SK-N-SH treated with all-trans-retinoic acid at 6 μM for 48 hours (cell line): ENCODE data around the gene COL6A2.

Experiments
- ATAC-seq: fragments of 200-7000 bp; cut with Tn5 transposase; 3 replicates; pipeline ENCODE4 v1.9.1; 2020; ENCODE audit warnings: mild to moderate bottlenecking, moderate library complexity
- ARNTL ChIP-seq: fragments of 450-650 bp; formaldehyde crosslinking; IDR thresholded peaks from 2 replicates; pipeline ENCODE4 v1.5.0; 2020; ENCODE audit warnings: low read depth, mild to moderate bottlenecking, moderate library complexity, borderline replicate concordance
- BACH2 ChIP-seq: fragments of 250-450 bp; sonication (Bioruptor Pico); IDR thresholded peaks from 2 replicates; pipeline ENCODE4 v1.9.0; 2021; ENCODE audit warnings: mild to moderate bottlenecking, borderline replicate concordance
- CSDC2 ChIP-seq: fragments of 250-450 bp; sonication (Bioruptor Pico); IDR thresholded peaks from 2 replicates; pipeline ENCODE4 v1.5.0; 2020; ENCODE audit warnings: mild to moderate bottlenecking, moderate library complexity
- ESRRG ChIP-seq: fragments of 250-450 bp; sonication (Bioruptor Pico); IDR thresholded peaks from 2 replicates; pipeline ENCODE4 v1.6.1; 2021; ENCODE audit warnings: mild to moderate bottlenecking
- GLIS3 ChIP-seq: fragments of 250-450 bp; sonication (Bioruptor Pico); IDR thresholded peaks from 2 replicates; pipeline ENCODE4 v1.5.0; 2020; ENCODE audit warnings: mild to moderate bottlenecking, moderate library complexity
- OSR1 ChIP-seq: fragments of 250-450 bp; sonication (Bioruptor Pico); IDR thresholded peaks from 2 replicates; pipeline ENCODE4 v1.8.0; 2022; ENCODE audit warnings: moderate library complexity, mild to moderate bottlenecking, inconsistent platforms
- PPARA ChIP-seq: fragments of 250-450 bp; sonication (Bioruptor Pico); IDR thresholded peaks from 2 replicates; pipeline ENCODE4 v1.5.0; 2020; ENCODE audit warnings: mild to moderate bottlenecking, borderline replicate concordance
- RARB ChIP-seq: fragments of 250-450 bp; sonication (Bioruptor Pico); IDR thresholded peaks from 2 replicates; pipeline ENCODE4 v1.8.0; 2021; ENCODE audit warnings: mild to moderate bottlenecking, moderate library complexity
- SNAI2 ChIP-seq: fragments of 250-450 bp; sonication (Bioruptor Pico); IDR thresholded peaks from 2 replicates; pipeline ENCODE4 v1.5.0; 2020; ENCODE audit warnings: mild to moderate bottlenecking, moderate library complexity
- TOX ChIP-seq: fragments of 250-450 bp; sonication (Bioruptor Pico); IDR thresholded peaks from 2 replicates; pipeline ENCODE4 v1.8.0; 2021; ENCODE audit warnings: mild to moderate bottlenecking, moderate library complexity, borderline replicate concordance
- ZC3H10 ChIP-seq: fragments of 250-450 bp; sonication (Bioruptor Pico); IDR thresholded peaks from 2 replicates; pipeline ENCODE4 v1.5.1; 2021; ENCODE audit warnings: mild to moderate bottlenecking, moderate library complexity
- ZFP30 ChIP-seq: fragments of 450-650 bp; formaldehyde crosslinking; IDR thresholded peaks from 2 replicates; pipeline ENCODE4 v1.5.0; 2022; ENCODE audit warnings: mild to moderate bottlenecking, moderate library complexity
- ZNF565 ChIP-seq: fragments of 450-650 bp; formaldehyde crosslinking; conservative IDR thresholded peaks from 2 replicates; pipeline ENCODE4 v1.5.0; 2020; ENCODE audit warnings: low read depth, mild to moderate bottlenecking, moderate library complexity
- ZNF70 ChIP-seq: fragments of 450-650 bp; formaldehyde crosslinking; IDR thresholded peaks from 2 replicates; pipeline ENCODE4 v1.5.0; 2020; ENCODE audit warnings: mild to moderate bottlenecking, moderate library complexity
- ZNF8 ChIP-seq: fragments of 450-650 bp; formaldehyde crosslinking; IDR thresholded peaks from 2 replicates; pipeline ENCODE4 v1.5.0; 2020; ENCODE audit warnings: mild to moderate bottlenecking, moderate library complexity
- TF ChIP-seq, protein P1 (sequence below): fragments of 250-450 bp; sonication (Bioruptor Pico); IDR thresholded peaks from 2 replicates; pipeline ENCODE4 v1.5.1; 2020; ENCODE audit warnings: low read depth, mild to moderate bottlenecking, moderate library complexity
- TF ChIP-seq, protein P2 (sequence below): fragments of 250-450 bp; sonication (Bioruptor Pico); IDR thresholded peaks from 2 replicates; pipeline ENCODE4 v1.8.0; 2020; ENCODE audit warnings: mild to moderate bottlenecking, moderate library complexity, borderline replicate concordance
- TF ChIP-seq, protein P3 (sequence below): fragments of 250-450 bp; sonication (Bioruptor Pico); IDR thresholded peaks from 2 replicates; pipeline ENCODE4 v1.5.0; 2020; ENCODE audit warnings: mild to moderate bottlenecking, moderate library complexity
- TF ChIP-seq, protein P4 (sequence below): fragments of 250-450 bp; sonication (Bioruptor Pico); IDR thresholded peaks from 2 replicates; pipeline ENCODE4 v1.5.1; 2021; ENCODE audit warnings: mild to moderate bottlenecking, moderate library complexity
- TF ChIP-seq, protein P5 (sequence below): fragments of 250-450 bp; sonication (Bioruptor Pico); IDR thresholded peaks from 2 replicates; pipeline ENCODE4 v1.8.0; 2021; ENCODE audit warnings: low read depth, mild to moderate bottlenecking, moderate library complexity, borderline replicate concordance

The COL6A2 gene

DNA sequence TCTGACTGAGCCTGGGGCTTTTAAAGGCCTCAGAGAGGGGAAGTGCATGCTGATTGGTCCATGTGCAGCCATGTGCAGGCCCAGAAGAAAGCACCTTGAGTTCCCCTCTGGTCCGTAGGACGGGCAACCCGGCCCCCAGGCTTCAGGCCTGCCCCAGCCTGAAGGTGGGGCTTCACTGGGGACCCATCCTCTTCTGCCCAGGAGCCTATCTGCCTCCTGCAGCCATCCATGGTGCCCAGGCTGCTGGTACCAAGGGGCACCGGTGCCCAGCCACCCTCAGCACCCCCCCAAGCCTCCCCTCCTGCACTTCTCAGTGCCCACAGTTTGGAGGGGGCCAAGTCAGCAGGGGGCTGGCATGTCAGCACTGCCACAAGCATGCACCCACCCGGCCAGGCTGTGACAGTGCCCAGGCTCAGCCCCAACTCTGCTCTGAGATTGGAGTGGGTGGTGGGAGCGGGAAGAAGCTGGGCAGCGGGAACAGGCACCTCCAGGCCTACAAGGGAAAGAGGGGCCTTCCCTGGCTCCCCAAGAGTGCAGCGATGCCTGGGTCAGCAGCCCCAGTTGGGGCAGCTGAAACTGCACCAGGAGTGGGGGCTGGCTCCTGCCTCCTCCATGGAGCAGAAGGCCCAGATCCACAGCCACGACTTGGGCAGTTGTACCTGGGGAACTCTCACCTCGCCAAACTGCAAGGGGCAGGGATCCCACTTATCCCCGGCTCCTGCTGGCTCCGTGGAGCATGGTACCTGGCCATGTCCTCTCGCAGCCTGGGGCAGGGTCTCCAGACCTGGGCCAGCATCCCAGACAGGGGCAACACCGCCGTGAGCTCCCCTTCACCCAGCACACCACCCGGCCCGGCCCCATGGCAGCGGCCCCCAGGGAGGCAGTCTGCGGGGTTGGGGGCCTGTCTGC, 11.7 kb downstream of the COL6A2 start:
- ATAC-seq = no peak
- TF ChIP-seq ZNF565 (CRISPR knock-in tag) = no peak
- no peak for TF ChIP-seq SNAI2 (CRISPR knock-in tag)
- TF ChIP-seq, protein P1, sequence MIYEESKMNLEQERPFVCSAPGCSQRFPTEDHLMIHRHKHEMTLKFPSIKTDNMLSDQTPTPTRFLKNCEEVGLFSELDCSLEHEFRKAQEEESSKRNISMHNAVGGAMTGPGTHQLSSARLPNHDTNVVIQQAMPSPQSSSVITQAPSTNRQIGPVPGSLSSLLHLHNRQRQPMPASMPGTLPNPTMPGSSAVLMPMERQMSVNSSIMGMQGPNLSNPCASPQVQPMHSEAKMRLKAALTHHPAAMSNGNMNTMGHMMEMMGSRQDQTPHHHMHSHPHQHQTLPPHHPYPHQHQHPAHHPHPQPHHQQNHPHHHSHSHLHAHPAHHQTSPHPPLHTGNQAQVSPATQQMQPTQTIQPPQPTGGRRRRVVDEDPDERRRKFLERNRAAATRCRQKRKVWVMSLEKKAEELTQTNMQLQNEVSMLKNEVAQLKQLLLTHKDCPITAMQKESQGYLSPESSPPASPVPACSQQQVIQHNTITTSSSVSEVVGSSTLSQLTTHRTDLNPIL (CRISPR knock-in tag) = no peak
- TF ChIP-seq ZC3H10 (CRISPR knock-in tag) = no peak
- TF ChIP-seq TOX (CRISPR knock-in tag) = no peak
- no peak for TF ChIP-seq ZNF70 (CRISPR knock-in tag)
- TF ChIP-seq PPARA (CRISPR knock-in tag) = no peak

DNA sequence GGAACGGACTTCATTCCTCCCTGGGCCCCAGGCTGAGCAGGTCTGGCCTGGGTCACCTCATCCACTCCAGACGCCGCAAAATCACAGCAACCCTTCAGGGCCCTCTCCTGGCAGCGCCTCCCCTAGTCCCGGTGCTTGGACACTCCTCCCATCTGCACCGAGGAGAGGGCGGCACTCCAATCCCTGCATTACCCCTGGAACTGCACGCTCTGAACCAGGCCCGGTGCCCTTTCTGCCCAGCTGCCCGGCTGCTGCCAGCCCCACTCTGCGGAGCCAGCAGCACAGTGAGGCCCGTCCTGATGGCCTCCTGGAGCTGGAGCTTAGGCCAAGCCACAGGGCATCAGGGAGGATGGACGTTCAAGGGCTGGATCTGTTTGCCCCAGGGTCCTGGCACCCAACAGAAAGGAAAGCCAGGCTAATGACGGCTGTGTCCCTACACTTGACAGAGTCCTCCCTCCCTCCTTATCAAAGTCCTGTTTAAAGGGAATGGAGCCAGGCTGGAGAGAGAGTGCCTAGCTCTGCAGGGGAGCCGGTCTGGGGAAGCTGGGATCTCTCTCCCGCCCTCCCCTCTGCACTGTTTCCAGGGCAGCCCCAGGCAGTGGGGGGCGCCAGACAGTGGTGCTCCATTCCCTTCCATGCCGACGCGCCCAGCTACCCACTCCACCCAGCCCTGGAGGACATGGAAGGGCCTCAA, 12.7 kb downstream of the COL6A2 start:
- ATAC-seq = peak; percentile 39; the same call in 2 of the 3 replicates
- TF ChIP-seq PPARA (CRISPR knock-in tag) (no peak), ZNF565 (CRISPR knock-in tag) (no peak), OSR1 (CRISPR knock-in tag) (no peak), ZNF8 (CRISPR knock-in tag) (no peak), ZFP30 (CRISPR knock-in tag) (no peak), CSDC2 (CRISPR knock-in tag) (no peak), ARNTL (no peak), ZC3H10 (CRISPR knock-in tag) (no peak), TOX (CRISPR knock-in tag) (no peak), ESRRG (CRISPR knock-in tag) (no peak), SNAI2 (CRISPR knock-in tag) (no peak), GLIS3 (no peak), RARB (no peak), ZNF70 (CRISPR knock-in tag) (no peak), BACH2 (CRISPR knock-in tag) (no peak)
- TF ChIP-seq, protein P2, sequence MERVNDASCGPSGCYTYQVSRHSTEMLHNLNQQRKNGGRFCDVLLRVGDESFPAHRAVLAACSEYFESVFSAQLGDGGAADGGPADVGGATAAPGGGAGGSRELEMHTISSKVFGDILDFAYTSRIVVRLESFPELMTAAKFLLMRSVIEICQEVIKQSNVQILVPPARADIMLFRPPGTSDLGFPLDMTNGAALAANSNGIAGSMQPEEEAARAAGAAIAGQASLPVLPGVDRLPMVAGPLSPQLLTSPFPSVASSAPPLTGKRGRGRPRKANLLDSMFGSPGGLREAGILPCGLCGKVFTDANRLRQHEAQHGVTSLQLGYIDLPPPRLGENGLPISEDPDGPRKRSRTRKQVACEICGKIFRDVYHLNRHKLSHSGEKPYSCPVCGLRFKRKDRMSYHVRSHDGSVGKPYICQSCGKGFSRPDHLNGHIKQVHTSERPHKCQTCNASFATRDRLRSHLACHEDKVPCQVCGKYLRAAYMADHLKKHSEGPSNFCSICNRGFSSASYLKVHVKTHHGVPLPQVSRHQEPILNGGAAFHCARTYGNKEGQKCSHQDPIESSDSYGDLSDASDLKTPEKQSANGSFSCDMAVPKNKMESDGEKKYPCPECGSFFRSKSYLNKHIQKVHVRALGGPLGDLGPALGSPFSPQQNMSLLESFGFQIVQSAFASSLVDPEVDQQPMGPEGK (CRISPR knock-in tag) = no peak
- TF ChIP-seq, protein P1 (CRISPR knock-in tag) = no peak
- TF ChIP-seq, protein P3, sequence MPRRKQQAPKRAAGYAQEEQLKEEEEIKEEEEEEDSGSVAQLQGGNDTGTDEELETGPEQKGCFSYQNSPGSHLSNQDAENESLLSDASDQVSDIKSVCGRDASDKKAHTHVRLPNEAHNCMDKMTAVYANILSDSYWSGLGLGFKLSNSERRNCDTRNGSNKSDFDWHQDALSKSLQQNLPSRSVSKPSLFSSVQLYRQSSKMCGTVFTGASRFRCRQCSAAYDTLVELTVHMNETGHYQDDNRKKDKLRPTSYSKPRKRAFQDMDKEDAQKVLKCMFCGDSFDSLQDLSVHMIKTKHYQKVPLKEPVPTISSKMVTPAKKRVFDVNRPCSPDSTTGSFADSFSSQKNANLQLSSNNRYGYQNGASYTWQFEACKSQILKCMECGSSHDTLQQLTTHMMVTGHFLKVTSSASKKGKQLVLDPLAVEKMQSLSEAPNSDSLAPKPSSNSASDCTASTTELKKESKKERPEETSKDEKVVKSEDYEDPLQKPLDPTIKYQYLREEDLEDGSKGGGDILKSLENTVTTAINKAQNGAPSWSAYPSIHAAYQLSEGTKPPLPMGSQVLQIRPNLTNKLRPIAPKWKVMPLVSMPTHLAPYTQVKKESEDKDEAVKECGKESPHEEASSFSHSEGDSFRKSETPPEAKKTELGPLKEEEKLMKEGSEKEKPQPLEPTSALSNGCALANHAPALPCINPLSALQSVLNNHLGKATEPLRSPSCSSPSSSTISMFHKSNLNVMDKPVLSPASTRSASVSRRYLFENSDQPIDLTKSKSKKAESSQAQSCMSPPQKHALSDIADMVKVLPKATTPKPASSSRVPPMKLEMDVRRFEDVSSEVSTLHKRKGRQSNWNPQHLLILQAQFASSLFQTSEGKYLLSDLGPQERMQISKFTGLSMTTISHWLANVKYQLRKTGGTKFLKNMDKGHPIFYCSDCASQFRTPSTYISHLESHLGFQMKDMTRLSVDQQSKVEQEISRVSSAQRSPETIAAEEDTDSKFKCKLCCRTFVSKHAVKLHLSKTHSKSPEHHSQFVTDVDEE = no peak
- TF ChIP-seq, protein P4, sequence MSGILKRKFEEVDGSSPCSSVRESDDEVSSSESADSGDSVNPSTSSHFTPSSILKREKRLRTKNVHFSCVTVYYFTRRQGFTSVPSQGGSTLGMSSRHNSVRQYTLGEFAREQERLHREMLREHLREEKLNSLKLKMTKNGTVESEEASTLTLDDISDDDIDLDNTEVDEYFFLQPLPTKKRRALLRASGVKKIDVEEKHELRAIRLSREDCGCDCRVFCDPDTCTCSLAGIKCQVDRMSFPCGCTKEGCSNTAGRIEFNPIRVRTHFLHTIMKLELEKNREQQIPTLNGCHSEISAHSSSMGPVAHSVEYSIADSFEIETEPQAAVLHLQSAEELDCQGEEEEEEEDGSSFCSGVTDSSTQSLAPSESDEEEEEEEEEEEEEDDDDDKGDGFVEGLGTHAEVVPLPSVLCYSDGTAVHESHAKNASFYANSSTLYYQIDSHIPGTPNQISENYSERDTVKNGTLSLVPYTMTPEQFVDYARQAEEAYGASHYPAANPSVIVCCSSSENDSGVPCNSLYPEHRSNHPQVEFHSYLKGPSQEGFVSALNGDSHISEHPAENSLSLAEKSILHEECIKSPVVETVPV (CRISPR knock-in tag) = no peak
- TF ChIP-seq, protein P5, sequence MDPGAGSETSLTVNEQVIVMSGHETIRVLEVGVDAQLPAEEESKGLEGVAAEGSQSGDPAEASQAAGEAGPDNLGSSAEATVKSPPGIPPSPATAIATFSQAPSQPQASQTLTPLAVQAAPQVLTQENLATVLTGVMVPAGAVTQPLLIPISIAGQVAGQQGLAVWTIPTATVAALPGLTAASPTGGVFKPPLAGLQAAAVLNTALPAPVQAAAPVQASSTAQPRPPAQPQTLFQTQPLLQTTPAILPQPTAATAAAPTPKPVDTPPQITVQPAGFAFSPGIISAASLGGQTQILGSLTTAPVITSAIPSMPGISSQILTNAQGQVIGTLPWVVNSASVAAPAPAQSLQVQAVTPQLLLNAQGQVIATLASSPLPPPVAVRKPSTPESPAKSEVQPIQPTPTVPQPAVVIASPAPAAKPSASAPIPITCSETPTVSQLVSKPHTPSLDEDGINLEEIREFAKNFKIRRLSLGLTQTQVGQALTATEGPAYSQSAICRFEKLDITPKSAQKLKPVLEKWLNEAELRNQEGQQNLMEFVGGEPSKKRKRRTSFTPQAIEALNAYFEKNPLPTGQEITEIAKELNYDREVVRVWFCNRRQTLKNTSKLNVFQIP (CRISPR knock-in tag) = no peak
